Ascending aorta (tissue), 2 donors: ENCODE results near the gene KIAA0040. TPM values are rescaled to one million over a fixed set of nuclear protein-coding genes. Genes with fewer than 3 reads are reported as not detected.

Source experiments
- DNase-seq, 2 donors: peaks; one replicate each; pipeline ENCODE4 v3.0.0-alpha.2; 2019; ENCODE audit warnings: low spot score in 2 of 2
- H3K27ac ChIP-seq, 2 donors: fragments of 200-600 bp; sonication (generic); one replicate each; pipeline ENCODE4 v1.5.1; 2016 to 2017; ENCODE audit warnings: mild to moderate bottlenecking in 1 of 2
- H3K27me3 ChIP-seq: fragments of 200-600 bp; sonication (generic); one replicate; pipeline ENCODE4 v1.5.1; 2017
- H3K36me3 ChIP-seq, 2 donors: fragments of 200-600 bp; sonication (generic); one replicate each; pipeline ENCODE4 v1.5.1; 2016
- H3K4me1 ChIP-seq, 2 donors: fragments of 200-600 bp; sonication (generic); one replicate each; pipeline ENCODE4 v1.5.1; 2016 to 2017; ENCODE audit warnings: mild to moderate bottlenecking in 1 of 2
- H3K4me3 ChIP-seq, 2 donors: fragments of 200-600 bp; sonication (generic); one replicate each; pipeline ENCODE4 v1.5.1; 2016 to 2017; ENCODE audit warnings: mild to moderate bottlenecking in 1 of 2
- H3K9me3 ChIP-seq, 2 donors: fragments of 200-600 bp; sonication (generic); one replicate each; pipeline ENCODE4 v1.5.1; 2016
- intact Hi-C: fragments of 100-400 bp; cut with DNase I; formaldehyde crosslinking; loops from one replicate; pipeline ENCODE4 v1.15.1; 2023
- total RNA-seq: library from RNA; depleted of rRNA; stranded (reverse); fragments of >200 nt; gene quantifications from one replicate; pipeline ENCODE4 v1.1.0, GENCODE V29; 2016
- TF ChIP-seq, protein P1 (sequence below), 3 experiments: fragments of 200-600 bp in 2 of 3; fragments of 450-650 bp in 1 of 3; sonication (generic) in 2 of 3; IDR thresholded peaks; one replicate each; pipeline ENCODE4 v1.5.1; 2016 to 2019; ENCODE audit warnings: antibody characterized with exemption in 3 of 3, mild to moderate bottlenecking in 1 of 3, moderate library complexity in 1 of 3

Gene KIAA0040
- total RNA-seq, 1 donor from 2014 or later, result 36.7 TPM

DNA sequence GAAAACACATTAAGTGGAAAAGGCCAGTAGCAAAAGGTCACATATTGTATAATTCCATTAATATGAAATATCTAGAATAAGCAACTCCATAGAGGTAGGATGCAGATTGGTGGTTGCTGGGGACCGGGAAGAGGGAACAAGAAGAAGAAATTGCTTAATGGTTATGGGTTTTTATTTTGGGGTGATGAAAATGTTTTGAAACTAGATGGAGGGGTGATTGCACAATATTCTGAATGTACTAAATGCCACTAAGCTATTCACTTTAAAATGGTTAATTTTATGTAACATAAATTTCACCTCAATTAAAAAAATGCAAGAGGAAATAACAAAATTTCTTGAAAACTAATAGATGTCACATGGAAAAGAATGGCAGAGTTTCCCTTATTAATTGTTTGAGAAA lies 6.7 kb downstream of the KIAA0040 start:
- Histone ChIP-seq H3K9me3 (no peaks in the 10 kb centered on the region), H3K27ac (no peak overlapping the region), H3K36me3 (no peaks in the 10 kb centered on the region), H3K4me1 (peaks cover 0 to 1% of the 10 kb centered on the region in 2 donors), H3K4me3 (no peak overlapping the region), H3K27me3 (no peaks in the 10 kb centered on the region)
- TF ChIP-seq, protein P1, sequence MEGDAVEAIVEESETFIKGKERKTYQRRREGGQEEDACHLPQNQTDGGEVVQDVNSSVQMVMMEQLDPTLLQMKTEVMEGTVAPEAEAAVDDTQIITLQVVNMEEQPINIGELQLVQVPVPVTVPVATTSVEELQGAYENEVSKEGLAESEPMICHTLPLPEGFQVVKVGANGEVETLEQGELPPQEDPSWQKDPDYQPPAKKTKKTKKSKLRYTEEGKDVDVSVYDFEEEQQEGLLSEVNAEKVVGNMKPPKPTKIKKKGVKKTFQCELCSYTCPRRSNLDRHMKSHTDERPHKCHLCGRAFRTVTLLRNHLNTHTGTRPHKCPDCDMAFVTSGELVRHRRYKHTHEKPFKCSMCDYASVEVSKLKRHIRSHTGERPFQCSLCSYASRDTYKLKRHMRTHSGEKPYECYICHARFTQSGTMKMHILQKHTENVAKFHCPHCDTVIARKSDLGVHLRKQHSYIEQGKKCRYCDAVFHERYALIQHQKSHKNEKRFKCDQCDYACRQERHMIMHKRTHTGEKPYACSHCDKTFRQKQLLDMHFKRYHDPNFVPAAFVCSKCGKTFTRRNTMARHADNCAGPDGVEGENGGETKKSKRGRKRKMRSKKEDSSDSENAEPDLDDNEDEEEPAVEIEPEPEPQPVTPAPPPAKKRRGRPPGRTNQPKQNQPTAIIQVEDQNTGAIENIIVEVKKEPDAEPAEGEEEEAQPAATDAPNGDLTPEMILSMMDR (IDR thresholded peaks at IDR 0.05), result no peak
- intact Hi-C loops, result no loop called here
- DNase-seq, result no peak

- H3K4me3 ChIP-seq, result no peak overlapping the region
- H3K36me3 ChIP-seq, result no peaks in the 10 kb centered on the region
- intact Hi-C loops, result no loop called here
Measured at GRCh38 chr1:175183586-175183985, 9.0 kb downstream of the KIAA0040 start.

DNA sequence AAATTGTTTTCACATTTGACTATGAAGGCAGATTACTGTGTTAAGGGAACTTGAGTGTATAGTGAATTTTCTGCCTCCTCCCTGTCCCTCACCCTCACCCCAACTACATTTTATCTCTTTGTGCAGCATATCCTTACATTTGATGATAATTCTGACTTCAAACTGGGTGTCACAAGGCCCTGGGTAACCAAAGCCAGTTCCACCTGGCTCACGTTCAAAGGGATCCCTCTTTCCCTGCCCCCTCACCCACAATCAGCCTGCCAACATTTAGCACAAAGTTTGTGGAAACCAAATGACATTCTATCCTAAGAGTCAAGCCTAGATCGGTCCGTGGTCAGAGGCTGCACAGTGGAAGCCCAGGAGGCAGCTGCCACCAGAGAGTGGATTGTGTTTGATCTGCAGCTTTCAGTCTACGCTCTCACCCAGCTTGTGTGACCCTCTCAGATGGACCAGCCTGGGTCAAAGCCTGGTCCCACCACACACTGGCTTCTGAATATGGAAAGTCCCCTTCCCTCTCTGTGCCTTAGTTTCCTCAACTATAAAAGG lies 10.3 kb downstream of the KIAA0040 start:
- intact Hi-C loops, result no loop called here
- no peaks in the 10 kb centered on the region for H3K27me3 ChIP-seq
- TF ChIP-seq, protein P1 (IDR thresholded peaks at IDR 0.05), result no peak
- H3K4me3 ChIP-seq, result no peak overlapping the region
- no peak overlapping the region for H3K27ac ChIP-seq
- DNase-seq, result no peak
- H3K4me1 ChIP-seq, result no peaks in the 10 kb centered on the region
- H3K36me3 ChIP-seq, result peaks cover under 1% of the 10 kb centered on the region in 2 donors
- no peaks in the 10 kb centered on the region for H3K9me3 ChIP-seq

More at GRCh38 chr1:175183586-175183985, 9.0 kb downstream of the KIAA0040 start:
- DNase-seq, result no peak
- H3K27ac ChIP-seq, result no peak overlapping the region
- TF ChIP-seq, protein P1 (IDR thresholded peaks at IDR 0.05), result no peak
- H3K9me3 ChIP-seq, result no peaks in the 10 kb centered on the region
- H3K4me1 ChIP-seq, result no peaks in the 10 kb centered on the region
- H3K27me3 ChIP-seq, result no peaks in the 10 kb centered on the region

GRCh38 chr1:175179837-175180590 lies 12.6 kb downstream of the KIAA0040 start:
- H3K27me3 ChIP-seq, result no peaks in the 10 kb centered on the region
- H3K4me3 ChIP-seq, result no peak overlapping the region
- H3K27ac ChIP-seq, result no peak overlapping the region
- H3K36me3 ChIP-seq, result peaks cover 5 to 8% of the 10 kb centered on the region in 2 donors
- no peaks in the 10 kb centered on the region for H3K9me3 ChIP-seq
- intact Hi-C loops, result no loop called here
- TF ChIP-seq, protein P1 (IDR thresholded peaks at IDR 0.05), result no peak
- H3K4me1 ChIP-seq, result no peaks in the 10 kb centered on the region
- DNase-seq, result no peak

- Histone ChIP-seq H3K36me3 (peaks cover 5 to 8% of the 10 kb centered on the region in 2 donors), H3K9me3 (no peaks in the 10 kb centered on the region), H3K27me3 (no peaks in the 10 kb centered on the region), H3K4me3 (no peak overlapping the region), H3K27ac (no peak overlapping the region), H3K4me1 (no peaks in the 10 kb centered on the region)
- intact Hi-C loops, result no loop called here
- TF ChIP-seq, protein P1 (IDR thresholded peaks at IDR 0.05), result no peak
- DNase-seq, result no peak
Measured at GRCh38 chr1:175178456-175178855, 14.1 kb downstream of the KIAA0040 start.
